LNCAP (cell line): Measurements from ENCODE around the gene SORBS2.

Source experiments
- CTCF ChIP-seq: fragments of 450-650 bp; IDR thresholded peaks from 2 replicates; pipeline ENCODE4 v1.5.1; 2017; ENCODE audit warnings: mild to moderate bottlenecking

The SORBS2 gene

GRCh38 chr4:185846505-185847150, 34.6 kb upstream of the SORBS2 start:
- no peak for TF ChIP-seq CTCF

- no peak for TF ChIP-seq CTCF
Observed at GRCh38 chr4:185845966-185846365, 34.0 kb upstream of the SORBS2 start.

GRCh38 chr4:185841451-185841850, 29.5 kb upstream of the SORBS2 start:
- no peak for TF ChIP-seq CTCF

GRCh38 chr4:185840953-185841352, 29.0 kb upstream of the SORBS2 start:
- TF ChIP-seq CTCF = no peak

- no peak for TF ChIP-seq CTCF
Observed at GRCh38 chr4:185840201-185840600, 28.2 kb upstream of the SORBS2 start.

GRCh38 chr4:185839770-185840169, 27.8 kb upstream of the SORBS2 start:
- no peak for TF ChIP-seq CTCF

GRCh38 chr4:185839194-185839712, 27.3 kb upstream of the SORBS2 start:
- TF ChIP-seq CTCF = no peak
